Caco-2 (cell line): ENCODE measurements around the gene CORO2B. TPM values are rescaled to one million over a fixed set of nuclear protein-coding genes. Genes with fewer than 3 reads are reported as not detected.

Source experiments
- BruUV-seq: library from RNA; stranded (reverse); fragments of 400-500 nt; replicated peaks from 2 replicates; lab custom pipeline; 2021; lab: Mats Ljungman, UMichigan
- CTCF ChIA-PET: fragments of 300-600 bp; sonication (Branson Sonifier 250); formaldehyde crosslinking; loops from one replicate; lab custom pipeline; 2022; ENCODE audit warnings: antibody characterized with exemption; lab: Charles Lee
- POLR2A ChIA-PET: fragments of 300-600 bp; sonication (Branson Sonifier 250); formaldehyde crosslinking; loops from one replicate; lab custom pipeline; 2022; ENCODE audit warnings: antibody characterized with exemption; lab: Charles Lee
- DNase-seq, 2 experiments: peaks; one replicate each; pipeline versions ENCODE4 v3.0.0 to v3.0.0-alpha.2; 2020 to 2022
- H3K27me3 ChIP-seq: replicated peaks from 2 replicates; pipeline ENCODE4 v1.6.0; 2011; ENCODE audit warnings: low read length; ENCODE audit not compliant: control insufficient read depth, insufficient read depth
- H3K36me3 ChIP-seq: 2 replicates; pipeline ENCODE4 v1.5.1; 2011; ENCODE audit warnings: low read length; ENCODE audit not compliant: control insufficient read depth, insufficient read depth
- H3K4me1 ChIP-seq: fragments of 250-450 bp; sonication (Bioruptor Pico); 2 replicates; pipeline ENCODE4 v1.5.1; 2020; ENCODE audit warnings: mild to moderate bottlenecking
- H3K4me3 ChIP-seq: 2 replicates; pipeline ENCODE4 v1.5.1; 2011; ENCODE audit warnings: low read depth, mild to moderate bottlenecking, control low read depth, low read length
- H3K9me3 ChIP-seq: fragments of 250-450 bp; sonication (Bioruptor Pico); 2 replicates; pipeline ENCODE4 v1.5.1; 2020; ENCODE audit warnings: mild to moderate bottlenecking, moderate library complexity
- H3K27ac Mint-ChIP-seq: one replicate; pipeline ENCODE4 v1.8.0; 2022; ENCODE audit warnings: mixed read lengths; ENCODE audit not compliant: unreplicated experiment
- H3K27me3 Mint-ChIP-seq: one replicate; pipeline ENCODE4 v1.8.0; 2022; ENCODE audit warnings: mixed read lengths; ENCODE audit not compliant: insufficient read depth, unreplicated experiment
- H3K36me3 Mint-ChIP-seq: one replicate; pipeline ENCODE4 v1.8.0; 2022; ENCODE audit warnings: mild to moderate bottlenecking, mixed read lengths; ENCODE audit not compliant: insufficient read depth, unreplicated experiment
- H3K4me1 Mint-ChIP-seq: one replicate; pipeline ENCODE4 v1.8.0; 2022; ENCODE audit warnings: low read depth, mixed read lengths; ENCODE audit not compliant: unreplicated experiment
- H3K4me3 Mint-ChIP-seq: one replicate; pipeline ENCODE4 v1.8.0; 2022; ENCODE audit warnings: mild to moderate bottlenecking, moderate library complexity, mixed read lengths; ENCODE audit not compliant: unreplicated experiment
- H3K9me3 Mint-ChIP-seq: one replicate; pipeline ENCODE4 v1.8.0; 2022; ENCODE audit warnings: mixed read lengths; ENCODE audit not compliant: unreplicated experiment
- intact Hi-C: fragments of 100-400 bp; cut with micrococcal nuclease; formaldehyde crosslinking; loops from one replicate; pipeline ENCODE4 v1.10.0; 2022; ENCODE audit not compliant: unreplicated experiment
- total RNA-seq: library from RNA; stranded (reverse); gene quantifications from 2 replicates; pipeline ENCODE4 v1.2.3, GENCODE V29; 2022
- TF ChIP-seq, protein P1 (sequence below), 2 experiments: fragments of 200-600 bp in 1 of 2; IDR thresholded peaks; 1 replicate in 1 of 2; 2 replicates in 1 of 2; pipeline versions ENCODE4 v1.5.1 to v1.8.0; 2011 to 2022; ENCODE audit warnings: antibody characterized with exemption in 1 of 2, control low read depth in 1 of 2, inconsistent platforms in 1 of 2, low read depth in 1 of 2, low read length in 1 of 2, mild to moderate bottlenecking in 1 of 2, moderate library complexity in 1 of 2; ENCODE audit not compliant: insufficient read depth in 1 of 2, severe bottlenecking in 1 of 2, unreplicated experiment in 1 of 2

Gene CORO2B
- total RNA-seq, 1 experiment from 2014 or later: 0.25 TPM

DNA sequence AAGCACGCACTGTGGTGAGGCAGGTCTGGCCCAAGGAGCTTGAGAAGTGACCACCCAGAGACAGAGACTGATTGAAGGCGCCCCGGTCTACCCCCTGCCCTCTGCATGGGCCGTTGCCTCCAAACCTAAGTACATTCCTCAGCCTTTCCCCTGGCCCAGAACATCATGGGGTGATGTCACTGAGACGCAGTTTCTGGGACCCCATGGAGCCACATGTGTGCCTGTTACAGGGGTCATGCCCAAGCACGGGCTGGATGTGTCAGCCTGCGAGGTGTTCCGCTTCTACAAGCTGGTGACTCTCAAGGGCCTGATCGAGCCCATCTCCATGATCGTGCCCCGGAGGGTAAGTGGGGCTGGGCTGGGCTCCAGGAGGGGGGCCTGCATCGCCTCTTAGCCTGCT lies 139.7 kb downstream of the CORO2B start:
- no peak overlapping the region for H3K27ac Mint-ChIP-seq
- POLR2A ChIA-PET: no interaction called here
- H3K4me1 Mint-ChIP-seq: no peaks in the 10 kb centered on the region
- H3K36me3 ChIP-seq: no peaks in the 10 kb centered on the region
- H3K27me3 Mint-ChIP-seq: peaks cover 7% of the 10 kb centered on the region
- no peaks in the 10 kb centered on the region for H3K9me3 Mint-ChIP-seq
- H3K4me1 ChIP-seq: no peaks in the 10 kb centered on the region
- no peaks in the 10 kb centered on the region for H3K27me3 ChIP-seq
- intact Hi-C loops: no loop called here
- H3K4me3 Mint-ChIP-seq: no peak overlapping the region
- TF ChIP-seq, protein P1, sequence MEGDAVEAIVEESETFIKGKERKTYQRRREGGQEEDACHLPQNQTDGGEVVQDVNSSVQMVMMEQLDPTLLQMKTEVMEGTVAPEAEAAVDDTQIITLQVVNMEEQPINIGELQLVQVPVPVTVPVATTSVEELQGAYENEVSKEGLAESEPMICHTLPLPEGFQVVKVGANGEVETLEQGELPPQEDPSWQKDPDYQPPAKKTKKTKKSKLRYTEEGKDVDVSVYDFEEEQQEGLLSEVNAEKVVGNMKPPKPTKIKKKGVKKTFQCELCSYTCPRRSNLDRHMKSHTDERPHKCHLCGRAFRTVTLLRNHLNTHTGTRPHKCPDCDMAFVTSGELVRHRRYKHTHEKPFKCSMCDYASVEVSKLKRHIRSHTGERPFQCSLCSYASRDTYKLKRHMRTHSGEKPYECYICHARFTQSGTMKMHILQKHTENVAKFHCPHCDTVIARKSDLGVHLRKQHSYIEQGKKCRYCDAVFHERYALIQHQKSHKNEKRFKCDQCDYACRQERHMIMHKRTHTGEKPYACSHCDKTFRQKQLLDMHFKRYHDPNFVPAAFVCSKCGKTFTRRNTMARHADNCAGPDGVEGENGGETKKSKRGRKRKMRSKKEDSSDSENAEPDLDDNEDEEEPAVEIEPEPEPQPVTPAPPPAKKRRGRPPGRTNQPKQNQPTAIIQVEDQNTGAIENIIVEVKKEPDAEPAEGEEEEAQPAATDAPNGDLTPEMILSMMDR (IDR thresholded peaks at IDR 0.05; ENCODE audit: insufficient read depth in 1 of 2, low read depth in 1 of 2, low read length in 1 of 2, severe bottlenecking in 1 of 2, unreplicated experiment in 1 of 2): no peak
- H3K36me3 Mint-ChIP-seq: peaks cover 6% of the 10 kb centered on the region
- CTCF ChIA-PET: no interaction called here
- DNase-seq: no peak
- no peak overlapping the region for H3K4me3 ChIP-seq
- no peaks in the 10 kb centered on the region for H3K9me3 ChIP-seq
- BruUV-seq: no TSS peak

DNA sequence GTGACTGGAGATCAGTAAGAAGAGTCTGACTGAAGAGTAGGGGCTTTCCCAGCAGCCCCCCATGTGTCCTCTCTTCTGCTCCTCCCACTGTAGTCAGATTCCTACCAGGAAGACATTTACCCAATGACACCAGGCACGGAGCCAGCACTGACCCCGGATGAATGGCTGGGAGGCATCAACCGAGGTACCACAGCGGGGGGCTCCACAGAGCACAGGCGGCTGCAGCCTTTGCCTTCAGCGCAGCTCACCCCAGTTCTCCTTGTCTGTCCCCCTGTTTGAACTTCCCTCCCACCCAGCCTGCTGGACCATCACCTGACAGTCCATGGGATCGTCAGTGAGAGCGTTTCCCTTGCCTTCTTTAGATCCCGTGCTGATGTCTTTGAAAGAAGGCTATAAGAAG lies 140.3 kb downstream of the CORO2B start:
- no peaks in the 10 kb centered on the region for H3K9me3 Mint-ChIP-seq
- no TSS peak for BruUV-seq
- DNase-seq: no peak
- peaks cover 7% of the 10 kb centered on the region for H3K27me3 Mint-ChIP-seq
- POLR2A ChIA-PET: no interaction called here
- no peak overlapping the region for H3K4me3 ChIP-seq
- H3K9me3 ChIP-seq: no peaks in the 10 kb centered on the region
- H3K36me3 ChIP-seq: no peaks in the 10 kb centered on the region
- no peaks in the 10 kb centered on the region for H3K27me3 ChIP-seq
- H3K4me1 ChIP-seq: no peaks in the 10 kb centered on the region
- no peaks in the 10 kb centered on the region for H3K4me1 Mint-ChIP-seq
- CTCF ChIA-PET: no interaction called here
- peaks cover 6% of the 10 kb centered on the region for H3K36me3 Mint-ChIP-seq
- H3K4me3 Mint-ChIP-seq: no peak overlapping the region
- no peak overlapping the region for H3K27ac Mint-ChIP-seq
- intact Hi-C loops: no loop called here
- TF ChIP-seq, protein P1 (IDR thresholded peaks at IDR 0.05; ENCODE audit: insufficient read depth in 1 of 2, low read depth in 1 of 2, low read length in 1 of 2, severe bottlenecking in 1 of 2, unreplicated experiment in 1 of 2): no peak

DNA sequence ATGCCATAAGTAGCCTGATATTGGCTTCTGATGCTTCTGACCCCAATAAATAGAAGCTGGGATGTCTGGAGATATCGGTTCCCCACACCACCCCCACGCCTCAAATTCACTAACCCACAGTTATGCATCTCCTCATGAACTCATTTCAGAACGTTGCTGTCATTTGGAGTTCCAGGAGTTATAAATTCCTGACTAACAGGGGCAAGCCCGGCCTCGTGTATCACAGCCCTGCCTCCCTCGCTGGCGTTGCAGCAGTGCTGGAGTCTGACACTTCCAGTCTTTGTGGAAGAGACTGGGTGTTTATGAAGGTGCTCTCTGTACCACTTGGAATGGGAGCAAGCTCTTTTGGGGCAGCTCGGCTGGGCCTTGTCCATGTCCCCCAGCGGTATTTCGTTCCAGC lies 140.9 kb downstream of the CORO2B start:
- intact Hi-C loops: no loop called here
- Histone ChIP-seq H3K4me1 (no peaks in the 10 kb centered on the region), H3K36me3 (no peaks in the 10 kb centered on the region), H3K9me3 (no peaks in the 10 kb centered on the region), H3K4me3 (no peak overlapping the region), H3K27me3 (no peaks in the 10 kb centered on the region)
- peaks cover 7% of the 10 kb centered on the region for H3K27me3 Mint-ChIP-seq
- no peaks in the 10 kb centered on the region for H3K9me3 Mint-ChIP-seq
- ChIA-PET CTCF (no interaction called here), POLR2A (no interaction called here)
- no peak for DNase-seq
- H3K27ac Mint-ChIP-seq: no peak overlapping the region
- no peak overlapping the region for H3K4me3 Mint-ChIP-seq
- no peaks in the 10 kb centered on the region for H3K4me1 Mint-ChIP-seq
- no TSS peak for BruUV-seq
- TF ChIP-seq, protein P1 (IDR thresholded peaks at IDR 0.05; ENCODE audit: insufficient read depth in 1 of 2, low read depth in 1 of 2, low read length in 1 of 2, severe bottlenecking in 1 of 2, unreplicated experiment in 1 of 2): no peak
- peaks cover 6% of the 10 kb centered on the region for H3K36me3 Mint-ChIP-seq
